GM04504 (cell line): ENCODE results near the gene ST8SIA5.

Source experiments
- DNase-seq: peaks from one replicate; pipeline ENCODE4 v3.0.0-alpha.2; 2012; ENCODE audit warnings: low read depth

Gene ST8SIA5

GRCh38 chr18:46740046-46740445 lies 16.8 kb downstream of the ST8SIA5 start:
- no peak for DNase-seq

GRCh38 chr18:46738491-46738890 lies 18.4 kb downstream of the ST8SIA5 start:
- no peak for DNase-seq

- DNase-seq = no peak
These were observed 20.1 kb downstream of the ST8SIA5 start for GRCh38 chr18:46736736-46737135.

- no peak for DNase-seq
These were observed 20.7 kb downstream of the ST8SIA5 start for GRCh38 chr18:46736135-46736534.

- DNase-seq = no peak
These were observed 21.9 kb downstream of the ST8SIA5 start for GRCh38 chr18:46734981-46735380.

GRCh38 chr18:46733872-46734271 lies 23.0 kb downstream of the ST8SIA5 start:
- no peak for DNase-seq

- DNase-seq = no peak
These were observed 24.1 kb downstream of the ST8SIA5 start for GRCh38 chr18:46732801-46733200.

GRCh38 chr18:46732201-46732600 lies 24.7 kb downstream of the ST8SIA5 start:
- DNase-seq = no peak

- DNase-seq = no peak
These were observed 25.5 kb downstream of the ST8SIA5 start for GRCh38 chr18:46731316-46731715.

- no peak for DNase-seq
These were observed 28.5 kb downstream of the ST8SIA5 start for GRCh38 chr18:46728219-46728930.

GRCh38 chr18:46727177-46727576 lies 29.7 kb downstream of the ST8SIA5 start:
- DNase-seq = no peak

- DNase-seq = no peak
These were observed 31.5 kb downstream of the ST8SIA5 start for GRCh38 chr18:46725310-46725709.

- no peak for DNase-seq
These were observed 32.9 kb downstream of the ST8SIA5 start for GRCh38 chr18:46723856-46724415.

GRCh38 chr18:46722051-46722450 lies 34.8 kb downstream of the ST8SIA5 start:
- no peak for DNase-seq

- DNase-seq = no peak
These were observed 35.5 kb downstream of the ST8SIA5 start for GRCh38 chr18:46721331-46721730.

- DNase-seq = no peak
These were observed 36.3 kb downstream of the ST8SIA5 start for GRCh38 chr18:46720521-46720920.

- DNase-seq = no peak
These were observed 36.8 kb downstream of the ST8SIA5 start for GRCh38 chr18:46720092-46720491.

GRCh38 chr18:46719388-46719787 lies 37.5 kb downstream of the ST8SIA5 start:
- no peak for DNase-seq

GRCh38 chr18:46718501-46719341 lies 38.1 kb downstream of the ST8SIA5 start:
- DNase-seq = peak; percentile 56

GRCh38 chr18:46716827-46717226 lies 40.0 kb downstream of the ST8SIA5 start:
- DNase-seq = no peak

GRCh38 chr18:46716336-46716735 lies 40.5 kb downstream of the ST8SIA5 start:
- no peak for DNase-seq

GRCh38 chr18:46715062-46715461 lies 41.8 kb downstream of the ST8SIA5 start:
- no peak for DNase-seq

GRCh38 chr18:46712406-46712805 lies 44.4 kb downstream of the ST8SIA5 start:
- DNase-seq = peak; percentile 85
